Activated CD8-positive, alpha-beta T cell treated with anti-CD3 and anti-CD28 coated beads for 36 hours (primary cell): Measurements from ENCODE around the gene NPTX1. TPM values are rescaled to one million over a fixed set of nuclear protein-coding genes. Genes with fewer than 3 reads are reported as not detected.

Experiments
- ATAC-seq: fragments of 200-7000 bp; cut with Tn5 transposase; one replicate; pipeline ENCODE4 v1.10.0; 2021; ENCODE audit warnings: mild to moderate bottlenecking, moderate library complexity
- CTCF ChIA-PET: fragments of 350-600 bp; sonication (Branson Sonifier 250); formaldehyde crosslinking; loops from one replicate; lab custom pipeline; 2021; ENCODE audit warnings: antibody characterized with exemption; lab: Charles Lee
- POLR2A ChIA-PET: fragments of 350-600 bp; sonication (Branson Sonifier 250); formaldehyde crosslinking; loops from one replicate; lab custom pipeline; 2021; ENCODE audit warnings: antibody characterized with exemption; lab: Charles Lee
- DNase-seq: peaks from one replicate; pipeline ENCODE4 v3.0.0-alpha.2; 2020
- H3K27ac Mint-ChIP-seq: one replicate; pipeline ENCODE4 v1.8.0; 2021; ENCODE audit warnings: mild to moderate bottlenecking, mixed read lengths
- H3K27me3 Mint-ChIP-seq: one replicate; pipeline ENCODE4 v1.8.0; 2021; ENCODE audit warnings: mixed read lengths
- H3K36me3 Mint-ChIP-seq: one replicate; pipeline ENCODE4 v1.8.0; 2021; ENCODE audit warnings: low read depth, mixed read lengths
- H3K4me1 Mint-ChIP-seq: one replicate; pipeline ENCODE4 v1.8.0; 2021; ENCODE audit warnings: low read depth, mixed read lengths
- H3K4me3 Mint-ChIP-seq: one replicate; pipeline ENCODE4 v1.8.0; 2021; ENCODE audit warnings: mild to moderate bottlenecking, moderate library complexity, mixed read lengths
- H3K9me3 Mint-ChIP-seq: one replicate; pipeline ENCODE4 v1.8.0; 2021; ENCODE audit warnings: mixed read lengths
- CTCF ChIP-seq: fragments of 200-600 bp; IDR thresholded peaks from one replicate; pipeline ENCODE4 v1.8.0; 2022; ENCODE audit warnings: antibody characterized with exemption, mild to moderate bottlenecking
- intact Hi-C: fragments of 100-400 bp; cut with micrococcal nuclease; formaldehyde crosslinking; loops from one replicate; pipeline ENCODE4 v1.10.0; 2022
- total RNA-seq, 2 experiments: library from RNA; stranded (reverse); gene quantifications; one replicate each; pipeline ENCODE4 v1.2.3, GENCODE V29; 2021

NPTX1 gene
- total RNA-seq, 2 experiments from 2014 or later: 3.4 to 5.1 TPM

GRCh38 chr17:80423536-80424225, 52.7 kb downstream of the NPTX1 start:
- POLR2A ChIA-PET: interaction anchor here (0.6 kb wide), 1 partner anchor 503 kb away, joined by 3 read pairs; no protein-coding TSS in a partner anchor
- CTCF ChIA-PET: interaction anchor here (1.0 kb wide), 2 partner anchors 8 to 152 kb away, joined by 4 read pairs; no protein-coding TSS in a partner anchor
- intact Hi-C loops: no loop called here
- H3K27ac Mint-ChIP-seq: no peak overlapping the region
- no peaks in the 10 kb centered on the region for H3K27me3 Mint-ChIP-seq
- H3K4me1 Mint-ChIP-seq: peaks cover 11% of the 10 kb centered on the region
- ATAC-seq (no peak), DNase-seq (no peak)
- TF ChIP-seq CTCF: no peak
- H3K4me3 Mint-ChIP-seq: no peak overlapping the region
- H3K36me3 Mint-ChIP-seq: no peaks in the 10 kb centered on the region
- no peaks in the 10 kb centered on the region for H3K9me3 Mint-ChIP-seq

- DNase-seq: no peak
- Mint-ChIP-seq H3K27ac (no peak overlapping the region), H3K36me3 (no peaks in the 10 kb centered on the region), H3K4me3 (no peak overlapping the region), H3K9me3 (no peaks in the 10 kb centered on the region), H3K4me1 (peaks cover 11% of the 10 kb centered on the region), H3K27me3 (no peaks in the 10 kb centered on the region)
- no peak for ATAC-seq
- no peak for TF ChIP-seq CTCF
- CTCF ChIA-PET: no interaction called here
- POLR2A ChIA-PET: no interaction called here
- intact Hi-C loops: no loop called here
These were observed 53.4 kb downstream of the NPTX1 start for GRCh38 chr17:80422981-80423380.

GRCh38 chr17:80422276-80422675, 54.1 kb downstream of the NPTX1 start:
- intact Hi-C loops: no loop called here
- H3K36me3 Mint-ChIP-seq: no peaks in the 10 kb centered on the region
- CTCF ChIA-PET: no interaction called here
- H3K4me3 Mint-ChIP-seq: no peak overlapping the region
- TF ChIP-seq CTCF: no peak
- no peak for DNase-seq
- POLR2A ChIA-PET: interaction anchor here (0.6 kb wide), 1 partner anchor 1148 kb away, joined by 3 read pairs; no protein-coding TSS in a partner anchor
- no peak for ATAC-seq
- peaks cover 13% of the 10 kb centered on the region for H3K4me1 Mint-ChIP-seq
- no peaks in the 10 kb centered on the region for H3K9me3 Mint-ChIP-seq
- H3K27me3 Mint-ChIP-seq: no peaks in the 10 kb centered on the region
- H3K27ac Mint-ChIP-seq: no peak overlapping the region

- CTCF ChIA-PET: no interaction called here
- Mint-ChIP-seq H3K4me1 (peaks cover 16% of the 10 kb centered on the region), H3K9me3 (no peaks in the 10 kb centered on the region), H3K27ac (no peak overlapping the region), H3K4me3 (no peak overlapping the region), H3K27me3 (no peaks in the 10 kb centered on the region), H3K36me3 (no peaks in the 10 kb centered on the region)
- POLR2A ChIA-PET: interaction anchor here (0.6 kb wide), 1 partner anchor 1148 kb away, joined by 3 read pairs; no protein-coding TSS in a partner anchor
- DNase-seq: no peak
- no peak for TF ChIP-seq CTCF
- intact Hi-C loops: no loop called here
- ATAC-seq: no peak
These were observed 54.9 kb downstream of the NPTX1 start for GRCh38 chr17:80421381-80422090.

GRCh38 chr17:80419255-80419654, 57.2 kb downstream of the NPTX1 start:
- H3K4me3 Mint-ChIP-seq: no peak overlapping the region
- intact Hi-C loops: no loop called here
- peaks cover 2% of the 10 kb centered on the region for H3K36me3 Mint-ChIP-seq
- H3K9me3 Mint-ChIP-seq: no peaks in the 10 kb centered on the region
- H3K4me1 Mint-ChIP-seq: peaks cover 23% of the 10 kb centered on the region
- ChIA-PET CTCF (no interaction called here), POLR2A (no interaction called here)
- no peak for TF ChIP-seq CTCF
- no peak overlapping the region for H3K27ac Mint-ChIP-seq
- no peak for DNase-seq
- H3K27me3 Mint-ChIP-seq: peaks cover 3% of the 10 kb centered on the region
- ATAC-seq: no peak
